GM10847 (cell line): ENCODE results near the gene MYLIP.

ENCODE experiments used
- POLR2A ChIP-seq: IDR thresholded peaks from 2 replicates; pipeline ENCODE4 v1.6.1; 2011; ENCODE audit not compliant: insufficient read length; ENCODE audit errors: extremely low read depth

The MYLIP gene

GRCh38 chr6:16173167-16173940 is 44.5 kb downstream of the MYLIP start:
- TF ChIP-seq POLR2A, result no peak

- TF ChIP-seq POLR2A, result no peak
These were observed 45.7 kb downstream of the MYLIP start for GRCh38 chr6:16174416-16175078.

GRCh38 chr6:16177881-16178280 is 49.0 kb downstream of the MYLIP start:
- no peak for TF ChIP-seq POLR2A

- no peak for TF ChIP-seq POLR2A
These were observed 49.5 kb downstream of the MYLIP start for GRCh38 chr6:16178351-16178750.

DNA sequence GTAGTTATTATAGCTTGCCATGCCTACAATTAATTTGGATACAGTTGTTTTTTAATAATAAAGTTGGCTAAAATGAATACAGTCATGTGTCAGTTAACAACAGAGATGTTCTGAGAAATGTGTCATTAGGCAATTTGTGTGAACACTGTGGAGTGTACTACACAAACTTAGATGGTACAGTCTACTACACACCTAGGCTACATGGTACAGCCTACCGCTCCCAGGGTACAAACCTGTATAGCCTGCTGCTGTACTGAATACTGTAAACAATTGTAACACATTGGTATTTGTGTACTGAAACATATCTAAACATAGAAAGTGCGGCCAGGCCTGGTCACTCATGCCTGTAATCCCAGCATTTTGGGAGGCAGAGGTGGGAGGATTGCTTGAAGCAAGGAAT is 50.2 kb downstream of the MYLIP start:
- TF ChIP-seq POLR2A, result no peak

DNA sequence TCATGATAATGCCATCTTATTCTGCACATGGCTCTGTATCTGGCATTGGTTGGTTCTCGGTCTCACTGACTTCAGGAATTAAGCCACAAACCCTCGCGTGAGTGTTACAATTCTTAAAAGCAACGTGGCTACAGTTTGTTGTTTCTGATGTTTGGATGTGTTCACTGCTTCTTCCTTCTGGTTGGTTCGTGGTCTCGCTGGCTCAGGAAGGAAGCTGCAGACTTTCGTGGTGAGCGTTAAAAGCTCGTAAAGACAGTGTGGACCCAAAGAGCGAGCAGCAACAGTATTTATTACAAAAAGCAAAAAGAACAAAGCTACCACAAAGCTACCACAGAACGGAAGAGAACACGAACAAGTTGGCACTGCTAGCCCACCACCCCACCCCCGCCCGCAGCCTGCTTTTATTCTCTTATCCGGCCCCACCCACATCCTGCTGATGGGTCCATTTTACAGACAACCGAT is 51.1 kb downstream of the MYLIP start:
- no peak for TF ChIP-seq POLR2A

GRCh38 chr6:16180696-16181438 is 52.0 kb downstream of the MYLIP start:
- no peak for TF ChIP-seq POLR2A

- no peak for TF ChIP-seq POLR2A
These were observed 52.8 kb downstream of the MYLIP start for GRCh38 chr6:16181439-16182297.

DNA sequence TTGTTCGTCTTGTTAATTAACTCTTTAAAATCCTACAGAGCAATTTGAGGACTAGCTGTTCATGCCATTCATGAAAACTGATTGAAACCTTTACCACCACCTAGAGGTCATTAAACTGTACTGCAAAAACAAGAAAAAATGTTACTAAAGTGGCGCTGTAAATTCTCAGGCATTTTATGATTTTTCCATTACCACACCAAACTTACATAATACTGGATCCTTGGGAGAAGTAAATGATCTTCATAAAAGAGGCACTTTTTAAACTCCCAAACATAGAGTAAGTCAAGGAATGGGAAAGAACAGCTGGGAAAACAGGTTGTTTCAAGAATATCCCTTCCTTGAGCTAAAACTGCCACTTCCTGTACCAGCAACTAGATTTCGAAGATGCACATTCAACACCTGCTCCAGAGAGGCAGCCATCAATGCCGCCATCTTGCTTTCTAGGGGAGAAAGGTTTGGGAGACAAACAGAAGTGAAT is 54.3 kb downstream of the MYLIP start:
- no peak for TF ChIP-seq POLR2A

- TF ChIP-seq POLR2A, result no peak
These were observed 55.2 kb downstream of the MYLIP start for GRCh38 chr6:16184129-16184528.

DNA sequence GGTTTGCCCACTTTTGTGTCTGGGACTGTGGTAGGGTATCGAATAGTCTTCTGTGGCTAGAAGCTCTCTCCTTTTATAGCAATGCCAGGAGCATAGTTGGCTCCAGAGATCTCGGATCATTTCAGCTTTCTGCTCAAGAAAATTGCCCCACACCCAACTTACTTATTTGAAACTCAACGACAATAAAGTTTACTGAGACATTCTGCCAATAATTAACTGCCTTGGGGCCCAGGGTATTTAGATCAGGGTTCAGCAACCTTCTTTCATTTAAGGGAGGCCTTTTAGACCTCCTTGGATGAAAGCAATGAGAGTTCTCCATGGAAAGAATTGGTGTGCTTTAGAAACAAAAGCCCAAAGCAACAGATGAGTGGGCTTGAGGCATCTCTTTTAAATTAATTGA is 55.7 kb downstream of the MYLIP start:
- no peak for TF ChIP-seq POLR2A

DNA sequence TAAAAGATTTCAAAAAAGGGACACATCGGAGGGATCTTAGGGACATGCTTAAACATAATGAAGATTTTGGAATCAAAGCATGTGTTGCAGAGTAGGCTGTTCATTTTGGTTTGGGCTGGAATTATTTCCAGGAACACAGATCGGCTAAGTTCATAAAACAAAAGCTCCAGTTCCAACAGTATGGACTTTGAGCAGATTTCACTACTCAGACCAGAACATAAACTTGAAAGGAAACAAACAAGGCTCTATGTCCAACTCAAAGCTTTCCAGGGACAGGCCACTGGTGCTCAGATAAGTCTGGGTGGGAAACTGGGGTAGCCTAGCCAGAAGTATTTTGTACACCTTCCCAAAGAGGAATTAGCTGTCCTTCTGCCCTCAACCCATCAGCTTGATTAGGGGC is 58.3 kb downstream of the MYLIP start:
- TF ChIP-seq POLR2A, result no peak

DNA sequence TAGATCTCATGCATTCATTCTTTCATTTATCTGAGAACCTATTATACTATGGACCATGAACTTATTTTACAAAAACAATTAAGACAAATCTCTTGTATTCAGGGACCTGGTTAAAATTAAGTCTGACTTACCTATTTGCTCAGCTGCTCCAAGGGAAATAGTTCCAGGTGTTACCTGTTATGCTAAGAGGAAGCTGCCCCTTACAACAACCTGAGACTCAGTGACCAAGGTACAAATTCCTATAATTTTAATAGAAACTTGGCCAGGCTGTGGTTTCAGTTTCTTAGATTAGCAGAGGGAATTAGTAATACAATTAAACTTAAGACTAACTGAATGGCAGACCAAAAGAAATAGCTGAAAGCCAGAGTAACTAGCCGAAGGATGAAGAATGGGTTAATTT is 61.3 kb downstream of the MYLIP start:
- no peak for TF ChIP-seq POLR2A

DNA sequence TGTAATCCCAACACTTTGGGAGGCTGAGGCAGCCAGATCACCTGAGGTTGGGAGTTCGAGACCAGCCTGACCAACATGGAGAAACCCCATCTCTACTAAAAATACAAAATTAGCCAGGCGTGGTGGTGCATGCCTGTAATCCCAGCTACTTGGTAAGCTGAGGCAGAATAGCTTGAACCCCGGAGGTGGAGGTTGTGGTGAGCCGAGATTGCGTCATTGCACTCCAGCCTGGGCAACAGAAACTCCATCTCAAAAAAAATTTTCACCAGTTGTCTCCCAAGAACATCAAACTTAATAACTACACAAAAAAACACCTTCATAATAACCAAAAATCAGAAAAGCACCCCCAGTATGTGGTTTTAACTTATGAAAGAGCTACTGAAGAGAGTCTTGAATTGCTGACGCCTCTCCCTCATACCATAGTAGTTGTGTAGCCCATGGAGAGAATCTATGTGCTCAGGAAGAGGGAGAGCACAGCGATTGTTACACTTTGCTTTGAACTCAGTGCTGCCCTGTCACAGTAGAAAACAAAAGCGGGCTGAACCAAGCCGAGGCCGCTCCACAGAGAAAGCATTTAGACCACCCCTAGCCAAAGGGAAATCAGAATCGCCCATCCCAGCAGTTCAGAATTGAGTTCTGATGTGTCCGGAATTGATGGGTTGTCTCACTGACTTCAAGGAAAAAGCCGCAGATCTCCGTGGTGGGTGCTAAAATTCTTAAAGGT is 67.5 kb downstream of the MYLIP start:
- TF ChIP-seq POLR2A, result no peak

DNA sequence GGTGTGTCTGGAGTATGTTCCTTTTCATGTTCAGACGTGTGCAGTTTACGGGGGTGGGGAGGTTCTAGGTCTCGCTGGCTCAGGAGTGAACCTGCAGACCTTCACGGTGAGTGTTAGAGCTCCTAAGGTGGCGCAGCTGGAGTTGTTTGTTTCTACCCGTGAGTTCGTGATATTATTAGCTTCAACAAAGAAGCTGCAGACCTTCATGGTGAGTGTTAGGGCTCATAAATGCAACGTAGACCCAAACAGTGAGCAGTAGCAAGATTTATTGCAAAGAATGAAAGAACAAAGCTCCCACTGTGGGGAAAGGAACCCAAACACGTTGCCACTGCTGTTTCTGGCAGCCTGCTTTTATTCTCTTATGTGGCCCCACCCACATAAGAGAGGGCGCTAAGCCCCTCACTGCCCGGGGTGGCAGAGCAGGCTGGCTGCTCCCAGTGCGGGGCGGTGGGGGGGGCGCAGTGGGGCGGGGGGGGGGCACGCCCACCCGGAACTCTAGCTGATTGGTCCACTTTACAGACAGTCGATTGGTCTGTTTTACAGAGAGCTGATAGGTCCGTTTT is 68.2 kb downstream of the MYLIP start:
- no peak for TF ChIP-seq POLR2A
